ENCODE data around the gene RPSA.
A peak's percentile ranks its signal among the peaks of the same experiment; 100 is the strongest.
"Not testable (repeated sequence)": the region's sequence is repeated elsewhere in the genome, so short reads cannot be mapped to it uniquely, and the experiment has no call there.

The RPSA gene

DNA sequence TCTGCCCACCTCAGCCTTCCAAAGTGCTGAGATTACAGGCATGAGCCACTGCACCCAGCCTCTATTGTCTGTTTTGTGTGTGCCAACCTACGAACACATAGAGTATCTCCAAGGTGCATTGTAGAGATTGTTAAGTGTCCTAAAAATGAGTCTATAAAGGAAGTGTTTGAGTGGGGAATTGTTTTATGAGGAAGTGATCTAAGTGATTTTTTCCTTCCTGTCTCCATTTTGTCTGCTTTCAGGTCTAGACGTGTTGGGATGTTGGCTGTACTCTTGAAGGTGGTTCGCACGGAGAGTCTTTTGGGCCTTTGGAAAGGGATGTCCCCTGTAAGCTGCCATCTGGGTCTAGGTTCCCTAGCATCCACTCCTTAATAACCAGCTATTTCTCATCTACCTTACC is 16.3 kb upstream of the RPSA start:
- DNase-seq, result no peak

GRCh38 chr3:39396690-39397089 is 9.8 kb upstream of the RPSA start:
- no peak for DNase-seq

GRCh38 chr3:39398700-39399099 is 7.8 kb upstream of the RPSA start:
- no peak for DNase-seq

- no peak for DNase-seq
These were observed 4.5 kb upstream of the RPSA start for GRCh38 chr3:39401983-39402382.

DNA sequence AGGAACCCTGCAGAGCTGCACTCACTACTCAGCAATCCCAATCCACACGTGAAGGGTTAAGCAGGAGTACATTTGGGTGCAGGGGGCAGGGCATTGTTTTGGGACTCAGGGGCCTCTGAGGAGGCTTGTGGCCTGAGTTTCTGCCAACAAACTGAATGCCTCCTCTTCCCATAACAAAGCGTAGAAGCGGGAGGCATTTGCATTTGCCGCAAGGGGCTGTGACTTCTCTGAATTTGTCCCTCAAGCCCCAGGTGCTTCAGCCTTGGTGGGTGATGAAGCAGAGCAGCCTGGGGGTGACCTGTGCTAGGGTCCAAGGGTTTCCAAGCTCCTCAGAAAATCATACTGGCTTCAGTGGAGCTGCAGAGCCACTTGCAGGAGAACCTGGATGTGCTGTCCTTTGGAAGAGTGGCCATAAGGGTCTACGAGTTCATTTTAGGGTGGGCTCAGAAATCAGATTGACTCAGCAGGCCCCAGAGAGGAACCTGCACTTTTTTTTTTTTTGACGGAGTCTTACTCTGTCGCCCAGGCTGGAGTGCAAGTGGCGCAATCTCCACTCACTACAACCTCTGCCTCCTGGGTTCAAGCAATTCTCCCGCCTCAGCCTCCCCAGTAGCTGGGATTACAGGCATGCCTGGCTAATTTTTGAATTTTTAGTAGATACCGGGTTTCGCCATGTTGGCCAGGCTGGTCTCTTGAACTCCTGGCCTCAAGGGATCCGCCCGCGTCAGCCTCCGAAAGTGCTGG is 1.4 kb upstream of the RPSA start:
- no peak for DNase-seq

- DNase-seq, result no peak
These were observed 693 bp upstream of the RPSA start for GRCh38 chr3:39405687-39406367.

DNA sequence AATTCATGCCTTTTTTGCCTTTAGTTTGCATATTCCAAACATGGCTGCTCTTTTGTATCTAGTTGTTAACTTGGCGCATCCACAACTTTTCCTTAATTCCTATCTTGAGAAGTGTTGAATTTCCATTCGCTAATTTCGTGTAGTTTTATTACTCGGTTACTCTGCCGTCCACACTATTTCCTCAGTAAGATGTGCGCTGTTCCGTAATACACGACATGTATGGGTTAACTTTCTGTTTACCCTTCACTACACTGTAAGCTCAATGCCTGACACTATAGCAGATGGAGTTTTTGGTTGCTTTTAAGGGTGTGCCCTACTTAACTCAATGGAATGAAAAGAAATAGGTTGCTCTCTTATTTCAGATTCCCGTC is 724 bp downstream of the RPSA start:
- no peak for DNase-seq

- no peak for DNase-seq
These were observed 1.4 kb downstream of the RPSA start for GRCh38 chr3:39407773-39408492.

- DNase-seq, result peak; percentile 42
These were observed 2.2 kb downstream of the RPSA start for GRCh38 chr3:39408493-39409372.

DNA sequence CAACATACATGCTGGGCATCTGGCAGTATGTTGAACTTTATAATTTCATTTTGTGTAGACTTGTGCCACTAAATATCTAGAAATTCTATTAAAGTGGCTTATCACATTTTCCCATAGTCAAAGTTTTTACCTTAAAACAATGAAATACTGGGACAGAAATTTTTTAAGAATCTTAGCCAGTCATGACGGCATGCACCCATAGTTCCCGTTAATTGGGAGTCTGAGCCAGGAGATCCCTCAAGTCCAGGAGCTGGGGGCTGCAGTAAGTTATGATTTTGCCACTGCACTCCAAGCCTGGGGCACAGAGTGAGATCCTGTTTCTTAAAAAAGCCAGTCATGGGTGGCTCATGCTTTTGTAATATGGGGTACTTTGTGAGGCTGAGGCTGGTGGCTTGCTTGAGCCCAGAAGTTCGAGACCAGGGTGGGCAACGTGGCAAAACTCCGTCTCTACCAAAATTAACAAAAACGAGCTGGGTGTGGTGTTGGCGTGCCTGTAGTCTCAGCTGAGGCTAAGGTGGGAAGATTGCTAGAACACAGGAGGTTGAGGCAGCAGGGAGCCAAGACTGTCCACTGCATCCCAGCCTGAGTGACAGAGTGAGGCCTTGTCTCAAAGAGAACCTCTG is 3.1 kb downstream of the RPSA start:
- no peak for DNase-seq

- DNase-seq, result no peak
These were observed 4.4 kb downstream of the RPSA start for GRCh38 chr3:39410893-39411292.

DNA sequence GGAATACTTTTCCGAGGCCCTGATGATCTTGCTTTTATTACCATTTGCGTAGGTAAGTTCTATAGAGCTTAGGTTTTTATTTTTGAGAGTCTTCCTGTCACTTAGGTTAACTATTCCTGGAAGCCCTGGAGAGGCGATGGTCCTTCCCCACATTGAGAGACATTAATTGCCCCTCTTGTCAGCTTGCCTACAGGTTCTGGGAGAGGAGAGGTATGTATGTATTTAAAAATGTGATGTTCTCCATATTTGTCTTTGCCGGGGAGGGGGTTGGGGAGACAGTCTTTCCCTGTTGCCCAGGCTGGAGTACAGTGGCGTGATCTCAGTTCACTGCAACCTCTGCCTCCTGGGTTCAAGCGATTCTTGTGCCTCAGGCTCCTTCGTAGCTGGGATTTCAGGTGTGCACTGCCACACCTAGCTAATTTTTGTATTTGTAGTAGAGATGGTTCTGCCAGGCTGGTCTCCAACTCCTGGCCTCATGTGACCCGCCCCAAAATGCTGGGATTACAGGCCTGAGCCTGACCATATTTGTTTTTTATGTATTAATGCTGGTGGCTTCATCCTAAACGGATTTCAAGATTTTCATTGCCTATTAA is 6.2 kb downstream of the RPSA start:
- no peak for DNase-seq

DNA sequence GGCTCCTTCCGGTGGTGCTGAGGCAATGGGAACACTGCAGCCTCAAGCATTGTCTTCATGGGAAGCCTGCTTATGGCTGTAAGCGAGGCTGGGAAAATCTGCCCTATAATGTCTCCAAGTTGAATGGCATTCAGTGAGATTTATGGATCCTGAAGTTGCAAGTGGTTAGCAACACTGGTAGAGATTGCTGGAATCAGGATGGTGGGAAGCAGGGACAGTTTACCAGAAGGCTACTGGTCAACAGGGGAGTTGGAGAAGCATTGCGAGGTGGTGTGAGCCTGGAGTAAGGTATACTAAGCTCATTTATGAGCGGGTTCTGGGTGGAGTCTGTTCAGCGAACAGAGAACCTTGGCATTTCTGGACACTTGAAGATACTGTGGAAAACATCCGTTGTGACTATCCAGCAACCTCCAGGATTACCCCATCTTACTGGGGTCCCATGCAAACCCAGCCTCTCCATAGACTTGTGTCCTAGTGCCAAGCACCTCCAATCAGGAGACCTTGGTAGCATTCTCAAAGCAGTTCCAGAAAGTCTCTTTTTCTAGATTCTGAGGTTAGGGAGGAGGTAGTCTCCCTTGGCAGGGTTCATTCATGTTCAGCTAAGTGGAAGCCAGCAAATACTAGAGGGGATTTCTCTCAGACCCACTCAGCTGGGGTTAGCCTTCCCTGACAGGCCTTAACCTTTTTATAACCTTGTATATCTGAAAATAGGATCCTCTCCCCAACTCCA is 7.3 kb downstream of the RPSA start:
- no peak for DNase-seq

- DNase-seq, result no peak
These were observed 7.9 kb downstream of the RPSA start for GRCh38 chr3:39414421-39414907.

- not testable (repeated sequence) for DNase-seq
These were observed 8.8 kb downstream of the RPSA start for GRCh38 chr3:39415302-39415701.

DNA sequence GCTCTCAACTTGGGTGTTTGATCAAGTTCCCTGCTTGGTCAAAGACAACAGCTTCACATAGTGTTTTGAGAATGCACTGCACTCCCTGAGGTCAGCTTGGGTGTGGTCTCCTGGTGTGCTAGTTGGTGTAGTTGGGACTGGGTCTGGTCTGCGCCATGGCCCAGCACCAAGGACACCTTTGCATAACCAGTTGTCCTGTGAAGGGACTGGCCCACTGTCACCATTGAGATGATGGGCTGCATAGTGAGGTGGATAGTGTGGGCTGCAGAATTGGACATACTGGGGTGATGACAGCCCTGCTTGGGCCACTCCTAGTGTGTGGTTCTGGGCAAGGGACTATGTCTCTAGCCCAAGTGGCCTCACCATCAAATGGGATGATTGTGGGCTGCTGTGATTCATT is 9.5 kb downstream of the RPSA start:
- no peak for DNase-seq

- DNase-seq, result not testable (repeated sequence)
These were observed 10.5 kb downstream of the RPSA start for GRCh38 chr3:39416998-39417397.

DNA sequence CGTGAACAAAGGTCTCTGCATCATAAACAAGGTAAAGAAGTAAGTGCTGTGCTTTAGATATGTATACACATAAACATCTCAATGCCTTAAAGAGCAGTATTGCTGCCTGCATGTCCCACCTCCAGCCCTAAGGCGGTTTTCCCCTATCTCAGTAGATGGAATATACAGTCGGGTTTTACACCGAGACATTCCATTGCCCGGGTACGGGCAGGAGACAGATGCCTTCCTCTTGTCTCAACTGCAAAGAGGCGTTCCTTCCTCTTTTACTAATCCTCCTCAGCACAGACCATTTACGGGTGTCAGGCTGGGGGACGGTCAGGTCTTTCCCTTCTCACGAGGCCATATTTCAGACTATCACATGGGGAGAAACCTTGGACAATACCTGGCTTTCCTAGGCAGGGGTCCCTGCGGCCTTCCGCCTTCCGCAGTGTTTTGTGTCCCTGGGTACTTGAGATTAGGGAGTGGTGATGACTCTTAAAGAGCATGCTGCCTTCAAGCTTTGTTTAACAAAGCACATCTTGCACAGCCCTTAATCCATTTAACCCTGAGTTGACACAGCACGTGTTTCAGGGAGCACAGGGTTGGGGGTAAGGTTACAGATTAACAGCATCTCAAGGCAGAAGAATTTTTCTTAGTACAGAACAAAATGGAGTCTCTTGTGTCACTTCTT is 12.2 kb downstream of the RPSA start:
- not testable (repeated sequence) for DNase-seq

- no peak for DNase-seq
These were observed 13.3 kb downstream of the RPSA start for GRCh38 chr3:39419742-39420315.

DNA sequence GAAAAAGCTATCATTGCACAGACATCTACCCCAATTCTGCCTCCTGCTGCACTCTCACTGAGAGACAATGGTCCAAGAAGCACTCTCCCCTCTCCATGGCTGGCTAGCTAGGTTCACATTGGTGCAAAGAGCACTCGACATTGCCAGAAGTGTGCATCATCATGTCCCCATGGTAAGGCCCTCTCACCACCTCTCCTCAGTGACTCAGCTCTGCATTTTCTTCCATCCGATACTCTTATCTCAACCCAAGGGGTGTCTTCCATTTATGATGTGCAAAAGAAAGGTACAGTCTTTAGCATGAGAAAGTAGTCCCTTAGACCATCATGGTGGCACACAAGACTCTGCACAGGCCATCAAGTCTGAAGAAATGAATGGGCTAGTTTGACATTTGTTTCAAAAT is 14.0 kb downstream of the RPSA start:
- DNase-seq, result no peak
